Bronchial epithelial cell (primary cell): ENCODE results near the gene LAMA2. TPM values are rescaled to one million over a fixed set of nuclear protein-coding genes. Genes with fewer than 3 reads are reported as not detected.

Experiments used
- DNase-seq: peaks from one replicate; pipeline ENCODE4 v3.0.0-alpha.2; 2010; ENCODE audit warnings: low read depth
- FAIRE-seq: peaks from 2 replicates; lab custom pipeline; 2011; peaks lifted over from hg19 to GRCh38; lab: Jason Lieb, UNC
- H3K27me3 ChIP-seq: 2 replicates; pipeline ENCODE4 v1.5.1; 2011; ENCODE audit warnings: low read length; ENCODE audit not compliant: control insufficient read depth, insufficient read depth
- H3K36me3 ChIP-seq: 2 replicates; pipeline ENCODE4 v1.5.1; 2011; ENCODE audit warnings: low read length; ENCODE audit not compliant: control insufficient read depth, insufficient read depth
- H3K4me3 ChIP-seq: 2 replicates; pipeline ENCODE4 v1.5.1; 2011; ENCODE audit warnings: mild to moderate bottlenecking, low read depth, low read length, control low read depth
- CTCF ChIP-seq: IDR thresholded peaks from 2 replicates; pipeline ENCODE4 v1.5.1; 2011; ENCODE audit warnings: mild to moderate bottlenecking, moderate library complexity, low read length, control low read depth, inconsistent platforms; ENCODE audit not compliant: insufficient read depth, severe bottlenecking
- total RNA-seq: library from RNA; depleted of rRNA; stranded (reverse); fragments of >200 nt; gene quantifications from 2 replicates; pipeline ENCODE4 v1.2.1, GENCODE V29; 2014

The LAMA2 gene
- total RNA-seq, 1 donor from 2014 or later: 2.6 TPM

GRCh38 chr6:129317931-129318820 lies 435.2 kb downstream of the LAMA2 start:
- peak; percentile 7 for FAIRE-seq

GRCh38 chr6:129320892-129321291 lies 438.0 kb downstream of the LAMA2 start:
- FAIRE-seq (no peak), DNase-seq (no peak)
- Histone ChIP-seq H3K4me3 (no peak overlapping the region), H3K36me3 (no peaks in the 10 kb centered on the region), H3K27me3 (no peaks in the 10 kb centered on the region)
- TF ChIP-seq CTCF: no peak

More at GRCh38 chr6:129317931-129318820, 435.2 kb downstream of the LAMA2 start:
- H3K4me3 ChIP-seq: no peak overlapping the region
- H3K36me3 ChIP-seq: no peaks in the 10 kb centered on the region
- DNase-seq: peak; percentile 48
- H3K27me3 ChIP-seq: no peaks in the 10 kb centered on the region
- no peak for TF ChIP-seq CTCF

- H3K36me3 ChIP-seq: no peaks in the 10 kb centered on the region
These were observed 438.4 kb downstream of the LAMA2 start for GRCh38 chr6:129321303-129321702.

GRCh38 chr6:129324345-129324744 lies 441.4 kb downstream of the LAMA2 start:
- Histone ChIP-seq H3K4me3 (no peak overlapping the region), H3K36me3 (no peaks in the 10 kb centered on the region), H3K27me3 (no peaks in the 10 kb centered on the region)
- FAIRE-seq (no peak), DNase-seq (no peak)
- TF ChIP-seq CTCF: no peak

More at GRCh38 chr6:129321303-129321702, 438.4 kb downstream of the LAMA2 start:
- no peak for TF ChIP-seq CTCF
- Histone ChIP-seq H3K27me3 (no peaks in the 10 kb centered on the region), H3K4me3 (no peak overlapping the region)
- DNase-seq: no peak
- no peak for FAIRE-seq

- H3K4me3 ChIP-seq: no peak overlapping the region
- FAIRE-seq (no peak), DNase-seq (no peak)
- TF ChIP-seq CTCF: no peak
- no peaks in the 10 kb centered on the region for H3K36me3 ChIP-seq
- H3K27me3 ChIP-seq: no peaks in the 10 kb centered on the region
These were observed 446.7 kb downstream of the LAMA2 start for GRCh38 chr6:129329678-129330077.
